ENCODE results near the gene MAP3K21. TPM values are rescaled to one million over a fixed set of nuclear protein-coding genes. Genes with fewer than 3 reads are reported as not detected.

The MAP3K21 gene
- total RNA-seq, 1 experiment from 2014 or later: 18.3 TPM

- no peak for DNase-seq
- Histone ChIP-seq H3K4me2 (no peak overlapping the region), H3K4me3 (no peak overlapping the region), H3K9me3 (ENCODE audit: insufficient read depth, low read depth) (no peaks in the 10 kb centered on the region), H2AFZ (no peak overlapping the region), H3K36me3 (ENCODE audit: low read depth) (no peaks in the 10 kb centered on the region), H3K4me1 (replicated peaks; ENCODE audit: insufficient read depth) (no peaks in the 10 kb centered on the region), H3K27me3 (ENCODE audit: insufficient read depth, low read depth) (no peaks in the 10 kb centered on the region), H3F3A (ENCODE audit: insufficient read depth, low read depth) (peaks cover 7% of the 10 kb centered on the region), H3K27ac (no peak overlapping the region), H3K9me2 (ENCODE audit: insufficient read depth) (no peaks in the 10 kb centered on the region), H4K20me1 (ENCODE audit: insufficient read depth) (no peaks in the 10 kb centered on the region), H3K79me2 (ENCODE audit: low read depth) (peaks cover 5% of the 10 kb centered on the region; the same call in 1 of the 2 replicates)
- ChIA-PET CTCF (interaction anchor here (1.0 kb wide), 1 partner anchor 56 kb away, joined by 3 read pairs; no protein-coding TSS in a partner anchor), POLR2A (ENCODE audit: unreplicated experiment) (no interaction called here)
- TF ChIP-seq EZH2 (IDR thresholded peaks at IDR 0.05; ENCODE audit: low read depth): no peak
- TF ChIP-seq, protein P1, sequence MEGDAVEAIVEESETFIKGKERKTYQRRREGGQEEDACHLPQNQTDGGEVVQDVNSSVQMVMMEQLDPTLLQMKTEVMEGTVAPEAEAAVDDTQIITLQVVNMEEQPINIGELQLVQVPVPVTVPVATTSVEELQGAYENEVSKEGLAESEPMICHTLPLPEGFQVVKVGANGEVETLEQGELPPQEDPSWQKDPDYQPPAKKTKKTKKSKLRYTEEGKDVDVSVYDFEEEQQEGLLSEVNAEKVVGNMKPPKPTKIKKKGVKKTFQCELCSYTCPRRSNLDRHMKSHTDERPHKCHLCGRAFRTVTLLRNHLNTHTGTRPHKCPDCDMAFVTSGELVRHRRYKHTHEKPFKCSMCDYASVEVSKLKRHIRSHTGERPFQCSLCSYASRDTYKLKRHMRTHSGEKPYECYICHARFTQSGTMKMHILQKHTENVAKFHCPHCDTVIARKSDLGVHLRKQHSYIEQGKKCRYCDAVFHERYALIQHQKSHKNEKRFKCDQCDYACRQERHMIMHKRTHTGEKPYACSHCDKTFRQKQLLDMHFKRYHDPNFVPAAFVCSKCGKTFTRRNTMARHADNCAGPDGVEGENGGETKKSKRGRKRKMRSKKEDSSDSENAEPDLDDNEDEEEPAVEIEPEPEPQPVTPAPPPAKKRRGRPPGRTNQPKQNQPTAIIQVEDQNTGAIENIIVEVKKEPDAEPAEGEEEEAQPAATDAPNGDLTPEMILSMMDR (conservative IDR thresholded peaks at IDR 0.05): no peak
- intact Hi-C loops (cut with micrococcal nuclease; ENCODE audit: unreplicated experiment): loop anchor here (10.0 kb wide), 1 partner anchor 544 kb away; the partner anchor contains the start of gene SLC35F3
- BruUV-seq (replicated peaks): no TSS peak
Measured at GRCh38 chr1:233360525-233361102, 33.1 kb downstream of the MAP3K21 start.

GRCh38 chr1:233361876-233362275 is 34.4 kb downstream of the MAP3K21 start:
- Histone ChIP-seq H3K9me3 (ENCODE audit: insufficient read depth, low read depth) (no peaks in the 10 kb centered on the region), H3K9me2 (ENCODE audit: insufficient read depth) (no peaks in the 10 kb centered on the region), H4K20me1 (ENCODE audit: insufficient read depth) (no peaks in the 10 kb centered on the region), H3K4me1 (replicated peaks; ENCODE audit: insufficient read depth) (peaks cover 6% of the 10 kb centered on the region), H3K36me3 (ENCODE audit: low read depth) (no peaks in the 10 kb centered on the region), H3K4me3 (no peak overlapping the region), H3K27ac (no peak overlapping the region), H3K79me2 (ENCODE audit: low read depth) (peaks cover 9% of the 10 kb centered on the region; the same call in 1 of the 2 replicates), H3F3A (ENCODE audit: insufficient read depth, low read depth) (peaks cover 10% of the 10 kb centered on the region), H2AFZ (no peak overlapping the region), H3K27me3 (ENCODE audit: insufficient read depth, low read depth) (no peaks in the 10 kb centered on the region), H3K4me2 (no peak overlapping the region)
- intact Hi-C loops (cut with micrococcal nuclease; ENCODE audit: unreplicated experiment): loop anchor here (10.0 kb wide), 1 partner anchor 543 kb away; the partner anchor contains the start of gene SLC35F3
- ChIA-PET CTCF (no interaction called here), POLR2A (ENCODE audit: unreplicated experiment) (interaction anchor here (0.5 kb wide), 1 partner anchor 117 kb away, joined by 4 read pairs; no protein-coding TSS in a partner anchor)
- DNase-seq: no peak
- TF ChIP-seq EZH2 (IDR thresholded peaks at IDR 0.05; ENCODE audit: low read depth): no peak
- TF ChIP-seq, protein P1 (conservative IDR thresholded peaks at IDR 0.05): no peak
- no TSS peak for BruUV-seq (replicated peaks)

DNA sequence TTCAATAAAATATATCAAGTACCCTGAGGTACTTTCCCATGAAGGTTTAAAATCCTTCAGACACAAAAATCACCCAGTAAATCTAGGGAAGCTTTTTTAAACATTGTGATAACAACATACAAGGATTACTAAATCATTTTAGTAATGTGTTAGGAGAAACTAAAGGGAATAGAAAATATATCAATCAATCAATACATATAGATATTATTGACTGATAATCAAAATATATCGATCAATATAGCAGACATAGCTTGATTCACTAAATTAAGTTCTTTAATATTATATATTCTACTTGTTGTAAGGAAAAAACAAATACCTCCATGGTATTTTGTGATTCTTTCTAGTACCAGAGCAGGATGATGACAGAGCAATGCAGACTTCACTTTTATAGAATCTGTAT is 35.2 kb downstream of the MAP3K21 start:
- POLR2A ChIA-PET (ENCODE audit: unreplicated experiment): no interaction called here
- CTCF ChIA-PET: interaction anchor here (0.6 kb wide), 1 partner anchor 17 kb away, joined by 3 read pairs; no protein-coding TSS in a partner anchor
- no peak overlapping the region for H3K27ac ChIP-seq

More for the DNA sequence above, 35.2 kb downstream of the MAP3K21 start:
- no peak overlapping the region for H2AFZ ChIP-seq
- H3K9me2 ChIP-seq (ENCODE audit: insufficient read depth): no peaks in the 10 kb centered on the region
- peaks cover 9% of the 10 kb centered on the region; the same call in 1 of the 2 replicates for H3K79me2 ChIP-seq (ENCODE audit: low read depth)
- H3F3A ChIP-seq (ENCODE audit: insufficient read depth, low read depth): peaks cover 19% of the 10 kb centered on the region
- H3K4me2 ChIP-seq: no peak overlapping the region
- BruUV-seq (replicated peaks): no TSS peak
- no peaks in the 10 kb centered on the region for H3K27me3 ChIP-seq (ENCODE audit: insufficient read depth, low read depth)
- H4K20me1 ChIP-seq (ENCODE audit: insufficient read depth): no peaks in the 10 kb centered on the region
- intact Hi-C loops (cut with micrococcal nuclease; ENCODE audit: unreplicated experiment): loop anchor here (10.0 kb wide), 1 partner anchor 542 kb away; the partner anchor contains the start of gene SLC35F3
- DNase-seq: no peak
- H3K4me1 ChIP-seq (replicated peaks; ENCODE audit: insufficient read depth): peaks cover 14% of the 10 kb centered on the region
- H3K9me3 ChIP-seq (ENCODE audit: insufficient read depth, low read depth): no peaks in the 10 kb centered on the region
- no peak for TF ChIP-seq EZH2 (IDR thresholded peaks at IDR 0.05; ENCODE audit: low read depth)
- TF ChIP-seq, protein P1 (conservative IDR thresholded peaks at IDR 0.05): no peak
- H3K4me3 ChIP-seq: no peak overlapping the region
- H3K36me3 ChIP-seq (ENCODE audit: low read depth): no peaks in the 10 kb centered on the region

Measured in PC-9 (cell line).